Measurements from ENCODE around the gene HOXA9. TPM values are rescaled to one million over a fixed set of nuclear protein-coding genes. Genes with fewer than 3 reads are reported as not detected.

HOXA9 gene
- total RNA-seq, 1 donor from 2014 or later, result not detected

DNA sequence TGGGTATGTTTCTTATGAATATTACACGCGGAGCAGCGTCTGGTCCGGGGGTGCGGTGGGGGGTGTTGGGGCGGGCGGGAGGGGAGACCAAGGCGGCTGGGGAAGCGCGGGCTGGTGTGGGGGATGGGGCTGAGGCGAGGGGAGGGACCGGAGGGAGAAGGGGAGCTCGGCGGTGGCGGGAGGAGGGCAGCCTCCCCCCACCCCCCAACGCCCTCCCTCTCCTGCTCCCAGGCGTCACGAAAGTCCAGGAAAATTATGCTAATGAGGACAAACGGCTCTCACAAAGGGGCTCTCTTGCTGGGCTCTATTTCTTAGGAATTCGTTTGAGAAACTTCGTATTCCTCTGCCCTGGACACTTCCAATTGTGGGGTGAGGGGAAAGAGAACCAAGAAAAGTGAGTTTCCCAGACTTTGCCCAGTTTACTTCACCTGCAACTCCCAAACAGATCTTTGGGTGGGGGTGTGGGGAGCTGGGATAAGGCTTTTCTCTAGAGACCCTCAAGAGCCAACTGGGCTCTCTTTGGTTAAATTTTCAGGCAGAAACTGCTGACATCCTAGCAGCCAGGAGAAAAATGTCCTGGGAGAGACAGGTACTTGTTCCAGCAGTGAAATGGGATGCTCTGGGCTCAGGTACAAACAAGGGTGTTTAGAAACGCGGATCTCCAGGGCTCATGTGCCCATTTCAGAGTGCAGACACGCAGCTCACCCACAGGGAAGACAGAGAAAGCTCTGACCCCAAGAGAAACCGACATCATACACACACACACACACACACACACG is 51.2 kb downstream of the HOXA9 start:
- H3K27ac Mint-ChIP-seq (ENCODE audit: unreplicated experiment), result no peak overlapping the region
- no peak overlapping the region for H3K4me3 Mint-ChIP-seq (ENCODE audit: unreplicated experiment)
- no peak for DNase-seq (ENCODE audit: extremely low spot score, unreplicated experiment)
- H3K9me3 Mint-ChIP-seq (ENCODE audit: unreplicated experiment), result no peaks in the 10 kb centered on the region
- peaks cover 6% of the 10 kb centered on the region for H3K4me1 Mint-ChIP-seq (ENCODE audit: unreplicated experiment)
- peaks cover 88% of the 10 kb centered on the region for H3K27me3 Mint-ChIP-seq (ENCODE audit: unreplicated experiment)
- TF ChIP-seq, protein P1, sequence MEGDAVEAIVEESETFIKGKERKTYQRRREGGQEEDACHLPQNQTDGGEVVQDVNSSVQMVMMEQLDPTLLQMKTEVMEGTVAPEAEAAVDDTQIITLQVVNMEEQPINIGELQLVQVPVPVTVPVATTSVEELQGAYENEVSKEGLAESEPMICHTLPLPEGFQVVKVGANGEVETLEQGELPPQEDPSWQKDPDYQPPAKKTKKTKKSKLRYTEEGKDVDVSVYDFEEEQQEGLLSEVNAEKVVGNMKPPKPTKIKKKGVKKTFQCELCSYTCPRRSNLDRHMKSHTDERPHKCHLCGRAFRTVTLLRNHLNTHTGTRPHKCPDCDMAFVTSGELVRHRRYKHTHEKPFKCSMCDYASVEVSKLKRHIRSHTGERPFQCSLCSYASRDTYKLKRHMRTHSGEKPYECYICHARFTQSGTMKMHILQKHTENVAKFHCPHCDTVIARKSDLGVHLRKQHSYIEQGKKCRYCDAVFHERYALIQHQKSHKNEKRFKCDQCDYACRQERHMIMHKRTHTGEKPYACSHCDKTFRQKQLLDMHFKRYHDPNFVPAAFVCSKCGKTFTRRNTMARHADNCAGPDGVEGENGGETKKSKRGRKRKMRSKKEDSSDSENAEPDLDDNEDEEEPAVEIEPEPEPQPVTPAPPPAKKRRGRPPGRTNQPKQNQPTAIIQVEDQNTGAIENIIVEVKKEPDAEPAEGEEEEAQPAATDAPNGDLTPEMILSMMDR (IDR thresholded peaks at IDR 0.05), result no peak
- no peaks in the 10 kb centered on the region for H3K36me3 Mint-ChIP-seq (ENCODE audit: unreplicated experiment)

DNA sequence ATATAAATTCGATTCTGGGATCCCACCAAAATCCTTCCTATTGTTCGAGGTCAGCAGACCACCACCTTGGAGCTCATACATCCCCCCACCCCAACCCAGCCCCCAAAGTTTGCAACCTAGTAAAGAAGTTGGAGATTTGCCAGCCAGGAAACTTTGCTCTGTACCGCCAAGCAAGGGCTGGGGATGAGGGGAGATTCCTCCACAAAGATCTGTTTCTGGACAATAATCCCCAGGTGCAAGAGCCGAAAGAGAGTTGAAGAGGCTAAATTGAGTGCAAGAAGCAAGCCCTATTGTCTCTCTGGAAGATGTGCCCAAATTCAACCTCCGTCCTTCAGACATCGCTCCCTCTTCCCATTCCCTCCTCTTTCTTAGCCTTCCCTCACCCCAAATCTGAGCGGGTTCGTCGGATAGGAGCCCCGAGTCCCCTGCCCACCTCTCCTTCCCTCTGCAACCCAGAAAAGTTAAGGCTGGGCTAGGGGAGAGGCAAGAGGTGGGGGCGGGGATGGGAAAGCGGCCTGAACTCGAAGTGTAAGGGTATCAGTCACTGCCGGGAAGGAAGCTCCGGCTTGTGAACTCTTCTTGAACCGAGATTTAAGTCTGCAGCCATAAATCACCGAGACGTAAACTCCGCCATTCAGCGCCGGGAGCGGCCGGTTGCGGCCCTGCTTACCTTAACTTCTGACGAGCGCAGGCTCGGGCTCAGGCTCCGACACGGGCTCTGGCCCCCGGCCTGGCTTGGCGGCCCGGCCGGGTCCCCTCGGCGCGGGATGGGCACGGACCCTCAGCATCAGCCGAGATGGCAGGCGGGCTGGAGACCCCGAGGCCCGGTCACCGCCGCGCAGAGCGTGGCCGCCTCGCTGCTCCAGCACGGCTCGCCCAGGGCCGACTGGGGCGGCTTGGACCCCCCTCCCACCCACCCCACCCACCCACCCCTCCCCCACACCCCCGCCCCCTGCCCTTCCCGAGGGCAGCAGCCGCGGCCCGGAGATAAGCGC is 52.1 kb downstream of the HOXA9 start:
- no peaks in the 10 kb centered on the region for H3K36me3 Mint-ChIP-seq (ENCODE audit: unreplicated experiment)
- peaks cover 87% of the 10 kb centered on the region for H3K27me3 Mint-ChIP-seq (ENCODE audit: unreplicated experiment)
- H3K4me3 Mint-ChIP-seq (ENCODE audit: unreplicated experiment), result no peak overlapping the region
- no peak overlapping the region for H3K27ac Mint-ChIP-seq (ENCODE audit: unreplicated experiment)
- H3K9me3 Mint-ChIP-seq (ENCODE audit: unreplicated experiment), result no peaks in the 10 kb centered on the region
- no peak for DNase-seq (ENCODE audit: extremely low spot score, unreplicated experiment)
- H3K4me1 Mint-ChIP-seq (ENCODE audit: unreplicated experiment), result peaks cover 6% of the 10 kb centered on the region
- TF ChIP-seq, protein P1 (IDR thresholded peaks at IDR 0.05), result no peak

Small RNAs within 50 kb of the gene (microRNA-seq; reads per million reads assigned to microRNA genes)
- 1.6 reads per million for gene MIR196B (ENCODE audit: unreplicated experiment)

Other genes with a start within 250 kb of the HOXA9 start
- gene HOXA1, start 69.5 kb downstream of the HOXA9 start, total RNA-seq, result not detected in 2 replicates
- not detected in 2 replicates for gene HOXA2, start 62.9 kb downstream of the HOXA9 start, total RNA-seq
- not detected in 2 replicates for gene HOXA4, start 34.8 kb downstream of the HOXA9 start, total RNA-seq
- not detected in 2 replicates for gene HOXA5, start 21.9 kb downstream of the HOXA9 start, total RNA-seq
- not detected in 2 replicates for gene HOXA6, start 17.8 kb downstream of the HOXA9 start, total RNA-seq
- not detected in 2 replicates for gene HOXA3, start 13.0 kb downstream of the HOXA9 start, total RNA-seq
- not detected in 2 replicates for gene HOXA7, start 8.9 kb downstream of the HOXA9 start, total RNA-seq
- gene HOXA10, start 8.8 kb upstream of the HOXA9 start, total RNA-seq, result not detected in 2 replicates
- not detected in 2 replicates for gene HOXA11, start 19.7 kb upstream of the HOXA9 start, total RNA-seq
- gene HOXA13, start 34.6 kb upstream of the HOXA9 start, total RNA-seq, result not detected in 2 replicates
- gene EVX1, start 77.3 kb upstream of the HOXA9 start, total RNA-seq, result not detected in 2 replicates

All from osteocyte (in vitro differentiated cells).